NCI-H748 treated with DMSO at 0.1 percent for 48 hours (cell line): Measurements from ENCODE around the gene DCHS2.

Experiments
- DNase-seq: peaks from one replicate; lab custom pipeline; 2025; lab: John Stamatoyannopoulos, UW

Gene DCHS2

DNA sequence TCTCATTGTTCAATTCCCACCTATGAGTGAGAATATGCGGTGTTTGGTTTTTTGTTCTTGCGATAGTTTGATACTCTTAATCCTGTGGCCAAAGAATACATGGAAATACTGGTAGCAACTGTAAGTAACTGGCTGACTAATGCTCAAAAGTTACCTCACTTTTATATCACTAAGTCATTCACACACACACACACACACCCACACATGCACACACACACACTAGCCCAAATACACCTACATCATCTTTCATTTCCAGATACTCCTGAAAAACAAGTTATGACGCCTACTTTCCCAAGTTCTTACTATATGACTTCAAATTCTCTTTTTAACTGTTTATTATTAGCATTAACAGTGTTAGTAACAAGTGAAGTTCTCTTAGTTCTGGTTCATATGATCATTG is 101.3 kb downstream of the DCHS2 start:
- DNase-seq: no peak

DNA sequence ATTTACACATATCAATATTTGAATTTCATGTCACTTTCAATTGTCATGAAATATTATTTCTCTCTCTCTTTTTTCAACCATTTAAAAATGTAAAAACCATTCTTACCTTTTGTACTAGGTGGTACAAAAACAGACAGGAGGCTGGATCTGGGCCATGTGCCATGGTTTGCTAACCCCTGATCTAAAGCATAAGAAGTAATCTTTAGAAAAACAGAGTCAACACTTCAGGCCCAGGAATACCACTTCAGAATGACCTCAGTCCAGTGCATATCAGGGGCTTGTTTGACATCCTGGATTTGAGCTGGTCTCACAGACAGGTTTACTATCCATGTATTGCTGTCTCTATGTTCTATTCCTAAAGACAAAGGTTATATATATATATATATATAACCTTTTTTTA is 102.5 kb downstream of the DCHS2 start:
- no peak for DNase-seq

DNA sequence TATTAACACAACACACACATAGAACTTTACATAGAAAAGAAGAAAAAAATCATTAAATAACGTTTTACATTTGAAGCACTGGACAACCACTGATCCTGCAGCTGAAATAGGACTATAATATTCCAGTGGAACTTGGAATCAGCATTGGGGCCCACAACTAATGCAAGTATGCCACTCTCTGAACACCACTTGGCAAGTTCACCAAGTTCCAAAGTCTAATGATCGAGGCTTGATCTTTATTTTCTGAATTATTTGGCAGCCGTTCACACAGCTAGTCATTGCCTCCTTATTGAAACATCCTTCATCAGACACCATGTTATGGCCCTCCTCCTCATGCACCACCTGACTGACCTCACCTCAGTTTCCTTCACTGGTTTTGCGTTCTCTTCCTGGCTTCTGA is 107.6 kb downstream of the DCHS2 start:
- DNase-seq: no peak

DNA sequence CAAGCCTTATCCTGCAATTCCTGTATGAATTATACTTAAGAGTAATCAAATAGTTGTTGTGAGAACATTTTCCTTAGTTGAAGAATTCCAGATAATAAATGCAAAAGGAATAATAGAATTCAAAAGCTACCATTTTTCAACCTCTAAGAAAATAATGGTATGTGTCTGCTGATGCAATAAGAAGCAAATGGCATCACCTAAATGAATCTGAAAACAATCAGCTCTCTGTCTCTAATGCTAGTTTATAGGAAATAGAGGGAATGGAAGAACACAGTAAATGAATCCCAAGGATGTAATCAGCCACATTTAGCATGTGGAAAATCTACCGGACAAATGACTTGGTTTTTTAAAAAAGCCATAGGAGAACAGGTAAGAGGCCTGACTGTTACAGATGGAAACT is 115.1 kb downstream of the DCHS2 start:
- no peak for DNase-seq

DNA sequence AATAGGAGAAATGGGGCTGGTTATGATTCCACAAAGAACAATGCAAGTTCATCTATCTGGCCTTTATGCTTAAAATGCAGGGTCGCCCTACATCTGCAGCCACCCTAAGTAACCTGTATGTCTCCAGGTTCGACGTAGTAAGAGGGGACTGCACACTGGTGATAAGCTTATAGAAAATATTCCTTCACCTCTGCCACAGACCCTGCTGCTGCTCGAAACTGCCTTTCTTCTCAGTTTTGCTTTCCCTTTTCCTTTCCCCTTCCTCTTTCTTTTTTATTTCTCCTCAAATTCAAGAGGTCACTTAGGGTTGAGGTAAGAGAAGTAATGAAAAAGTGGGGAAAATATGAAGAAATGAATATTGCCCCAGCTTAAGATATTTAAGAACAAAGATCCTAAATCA is 123.5 kb downstream of the DCHS2 start:
- no peak for DNase-seq

DNA sequence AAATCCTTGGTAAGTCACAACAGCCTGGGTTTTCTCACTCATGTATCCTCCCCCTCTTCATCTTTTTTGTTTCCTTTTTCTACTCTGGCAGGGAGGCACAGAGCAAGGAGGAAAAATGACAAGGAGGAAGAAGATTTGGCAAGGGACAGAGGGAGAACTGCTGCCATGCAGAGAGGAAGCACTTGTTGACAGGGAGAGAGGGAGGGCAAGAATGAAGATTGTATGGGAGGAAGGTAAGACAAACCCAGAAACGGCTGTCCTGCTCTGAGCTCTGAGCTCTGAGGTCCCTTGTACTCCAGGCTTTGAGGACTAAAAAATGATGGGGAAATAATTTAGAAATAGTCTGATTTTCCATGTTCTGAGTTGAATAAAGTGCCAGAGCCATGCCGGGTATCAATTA is 123.9 kb downstream of the DCHS2 start:
- DNase-seq: no peak

DNA sequence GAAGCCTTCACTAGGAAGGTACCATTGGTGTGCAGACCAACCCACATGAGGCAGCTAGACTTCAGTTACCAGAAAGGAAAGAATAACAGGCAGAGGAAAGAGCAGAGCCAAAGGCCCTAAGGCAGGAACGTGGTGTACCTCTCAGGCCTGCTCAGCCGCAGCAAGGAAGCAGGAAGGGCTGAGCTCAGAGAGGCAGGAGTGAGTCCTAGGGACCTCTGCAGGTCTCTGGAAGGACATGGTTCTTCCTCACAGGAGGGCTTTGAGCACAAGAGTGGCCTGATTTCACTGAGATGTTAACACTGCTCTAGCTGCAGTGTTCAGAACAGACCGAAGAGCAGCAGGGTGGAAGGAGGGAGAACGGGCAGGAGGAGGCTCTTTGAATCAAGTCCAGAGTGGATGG is 124.6 kb downstream of the DCHS2 start:
- DNase-seq: no peak

DNA sequence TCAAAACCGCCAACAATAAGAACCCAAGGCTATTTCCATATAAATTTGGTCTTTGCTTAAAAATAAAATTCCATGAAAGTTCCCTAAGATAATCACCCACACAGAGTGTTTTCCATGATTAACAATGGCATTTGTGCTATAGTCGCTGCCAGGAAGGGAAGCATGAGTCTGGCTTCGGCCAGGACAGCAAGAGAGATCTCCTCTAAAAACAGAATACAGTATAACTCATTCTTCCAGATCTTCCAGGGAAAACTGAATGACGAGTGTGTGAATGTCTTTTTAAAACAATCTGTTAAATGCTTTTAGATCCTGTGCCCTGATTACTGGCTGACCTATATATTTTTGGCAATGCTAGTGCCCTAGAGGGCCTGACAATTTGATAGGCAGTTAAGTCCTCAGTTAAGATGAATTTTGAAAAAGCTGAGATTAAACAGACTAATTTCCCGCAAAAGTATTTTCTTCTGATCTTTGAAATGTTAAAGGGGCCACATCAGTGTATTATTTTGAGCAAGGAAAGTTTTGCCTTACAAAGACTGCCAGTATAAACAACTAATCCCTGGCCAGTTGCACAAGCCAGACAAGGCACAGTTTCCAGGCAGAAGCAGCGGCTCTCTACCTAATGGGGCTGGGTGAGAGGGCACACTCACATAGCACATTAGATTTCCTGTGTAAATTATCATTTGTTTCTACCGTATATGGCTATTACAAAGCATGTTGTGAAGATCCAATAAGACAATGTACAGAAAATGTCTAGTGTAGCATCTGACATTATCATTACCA is 127.3 kb downstream of the DCHS2 start:
- DNase-seq: no peak

DNA sequence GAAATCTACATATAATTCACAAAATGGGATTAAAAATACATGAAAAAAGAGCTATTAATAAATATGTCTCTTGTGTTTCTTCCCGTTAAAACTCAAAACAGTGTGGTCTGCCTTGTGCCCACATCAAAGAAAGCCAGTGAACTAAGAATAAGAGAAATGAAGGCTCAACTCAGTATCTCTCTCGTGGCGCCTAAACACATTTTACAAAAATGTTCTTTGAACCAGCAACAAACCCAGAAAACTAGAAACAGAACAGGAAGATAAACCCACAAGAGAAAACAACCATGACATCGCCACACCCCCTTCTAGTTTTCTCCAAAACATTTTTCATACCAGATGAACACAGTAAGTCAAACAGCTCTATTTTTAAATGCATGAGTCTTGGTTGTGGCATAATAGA is 130.1 kb downstream of the DCHS2 start:
- no peak for DNase-seq

DNA sequence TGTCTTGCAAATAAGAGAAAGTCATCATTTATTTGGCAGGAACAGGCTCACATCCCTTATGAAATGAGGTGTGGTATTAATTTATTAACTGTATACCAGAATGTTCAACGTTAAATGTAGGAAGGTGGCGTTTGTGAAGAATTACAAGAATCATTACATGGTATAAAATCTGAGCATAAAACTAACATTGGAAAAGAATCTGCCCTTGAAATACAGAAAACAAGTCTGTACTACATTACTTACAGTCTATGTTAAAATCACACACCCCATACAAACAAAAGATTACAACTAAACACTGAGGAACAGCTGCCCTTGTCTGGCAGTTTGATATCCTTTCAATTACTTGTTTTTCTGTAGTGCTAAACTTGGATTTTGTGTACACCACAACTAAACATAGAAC is 131.1 kb downstream of the DCHS2 start:
- no peak for DNase-seq

DNA sequence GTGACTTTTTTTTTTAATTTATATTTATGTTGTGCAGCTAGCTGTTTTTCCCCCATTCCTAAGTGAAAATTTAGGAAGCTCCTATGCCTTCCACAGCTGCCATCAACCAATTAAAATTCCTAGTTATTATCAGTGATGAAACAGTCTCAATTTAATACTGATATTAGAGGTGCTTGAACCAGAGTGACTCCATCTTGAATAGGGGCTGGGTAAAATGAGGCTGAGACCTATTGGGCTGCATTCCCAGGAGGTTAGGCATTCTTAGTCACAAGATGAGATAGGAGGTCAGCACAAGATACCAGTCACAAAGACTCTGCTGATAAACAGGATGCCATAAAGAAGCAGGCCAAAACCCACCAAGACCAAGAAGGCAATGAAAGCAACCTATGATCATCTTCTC is 136.7 kb downstream of the DCHS2 start:
- DNase-seq: no peak

DNA sequence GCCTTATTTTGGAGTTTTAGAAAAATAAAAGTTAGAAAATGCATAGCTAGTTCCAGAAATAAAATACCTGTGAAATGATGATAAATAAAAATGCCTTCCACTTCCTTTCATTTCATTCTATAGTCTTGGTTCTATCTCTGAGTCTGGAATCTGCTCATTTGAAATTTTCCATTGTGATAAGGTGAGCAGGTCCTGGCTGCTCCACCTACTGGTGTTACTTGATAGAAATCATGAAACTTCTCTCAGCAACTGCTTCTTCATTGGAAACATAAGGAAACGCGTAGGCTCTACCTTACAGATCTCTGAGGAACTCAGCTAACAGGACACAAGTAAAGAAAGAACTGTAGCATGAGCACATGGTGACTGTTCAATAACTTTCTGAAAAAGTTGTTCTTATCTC is 141.8 kb downstream of the DCHS2 start:
- no peak for DNase-seq

DNA sequence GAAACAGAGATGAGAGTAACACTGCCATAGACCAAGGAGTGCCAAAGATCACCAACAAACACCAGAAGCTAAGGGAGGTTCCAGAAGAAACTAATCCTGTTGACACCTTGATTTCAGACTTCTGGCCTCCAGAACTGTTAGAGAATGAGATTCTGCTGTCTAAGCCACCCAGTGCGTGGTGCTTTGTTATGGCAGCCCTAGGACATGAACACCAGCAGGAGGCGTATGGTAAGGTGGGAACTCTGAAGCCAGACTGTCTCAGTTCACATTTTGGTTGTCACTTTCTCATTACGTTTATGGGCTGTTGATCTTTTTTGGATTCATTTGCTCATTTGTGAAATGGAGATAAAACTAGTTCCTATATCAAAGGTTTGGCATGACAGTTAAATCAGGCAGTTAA is 142.9 kb downstream of the DCHS2 start:
- no peak for DNase-seq

DNA sequence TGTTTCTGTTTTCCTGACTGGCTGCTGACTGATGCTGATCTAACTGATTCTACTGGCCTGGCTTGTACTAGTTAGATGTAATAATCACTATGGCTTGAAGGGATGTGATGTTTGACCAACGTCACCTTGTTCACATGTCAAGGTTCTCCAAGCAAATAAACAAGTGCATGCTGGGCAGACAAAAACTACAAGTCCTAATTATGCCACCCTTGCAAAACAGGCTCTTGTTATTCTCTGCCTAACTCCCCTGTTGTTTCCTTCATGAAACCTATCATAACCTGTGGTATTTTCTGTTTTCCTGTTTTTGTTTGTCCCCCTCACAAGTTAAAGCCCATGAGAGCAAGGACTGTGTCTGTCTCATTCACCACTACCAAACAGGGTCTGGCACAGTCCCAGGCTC is 146.2 kb downstream of the DCHS2 start:
- no peak for DNase-seq

DNA sequence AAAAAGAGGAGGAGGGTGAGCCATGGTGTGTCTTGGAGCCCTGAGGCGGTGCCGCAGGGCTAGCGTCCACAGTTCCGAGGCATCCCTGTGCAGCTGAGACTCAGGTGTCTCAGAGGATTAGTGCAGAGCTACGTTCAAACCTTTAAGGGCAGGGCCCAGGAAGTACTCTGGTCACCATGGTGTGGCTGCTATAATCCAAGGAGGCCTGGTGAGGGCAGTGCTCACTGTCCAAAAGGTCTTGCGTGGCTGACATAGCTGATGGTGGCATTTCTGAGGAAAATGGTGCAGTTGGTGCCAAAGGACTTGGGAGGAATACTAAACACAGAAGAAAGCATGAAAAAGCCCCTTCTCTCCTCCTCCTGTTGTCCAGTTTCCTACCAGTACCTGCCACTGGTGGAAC is 146.9 kb downstream of the DCHS2 start:
- DNase-seq: no peak

DNA sequence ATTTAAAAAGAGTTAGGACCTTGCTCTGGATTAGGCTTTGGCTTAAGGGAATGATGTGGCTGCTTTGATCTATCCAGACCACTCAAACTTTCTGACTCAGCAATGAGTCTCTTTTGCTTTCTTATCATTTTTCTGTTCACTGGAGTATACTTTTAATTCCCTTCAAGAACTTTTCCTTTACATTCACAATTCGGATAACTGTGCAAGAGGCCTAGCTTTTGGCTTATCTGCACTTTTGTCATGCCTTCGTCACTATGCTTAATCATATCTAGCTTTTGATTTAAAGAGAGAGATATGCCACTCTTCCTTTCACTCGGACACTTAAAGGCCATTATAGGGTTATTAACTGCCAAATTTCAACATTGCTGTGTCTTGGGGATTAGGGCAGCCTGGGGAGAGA is 147.9 kb downstream of the DCHS2 start:
- DNase-seq: no peak

DNA sequence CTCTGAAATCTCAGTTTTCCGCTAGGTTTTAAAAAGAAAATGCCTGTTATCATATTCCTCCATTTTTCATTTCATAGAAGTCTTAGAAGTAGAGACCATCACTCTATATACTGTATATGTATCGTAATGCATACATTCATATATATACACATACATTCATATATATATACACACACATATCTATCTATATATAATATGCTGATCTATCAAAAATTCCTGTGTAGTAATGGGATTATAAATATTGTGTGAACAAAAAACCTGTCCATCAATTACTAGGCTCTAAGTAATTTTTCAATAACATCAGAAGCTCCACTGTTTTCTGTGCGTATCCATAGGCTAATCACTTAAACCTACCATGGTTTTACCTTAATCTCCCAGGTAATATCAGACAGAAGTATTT is 150.2 kb downstream of the DCHS2 start:
- DNase-seq: no peak

DNA sequence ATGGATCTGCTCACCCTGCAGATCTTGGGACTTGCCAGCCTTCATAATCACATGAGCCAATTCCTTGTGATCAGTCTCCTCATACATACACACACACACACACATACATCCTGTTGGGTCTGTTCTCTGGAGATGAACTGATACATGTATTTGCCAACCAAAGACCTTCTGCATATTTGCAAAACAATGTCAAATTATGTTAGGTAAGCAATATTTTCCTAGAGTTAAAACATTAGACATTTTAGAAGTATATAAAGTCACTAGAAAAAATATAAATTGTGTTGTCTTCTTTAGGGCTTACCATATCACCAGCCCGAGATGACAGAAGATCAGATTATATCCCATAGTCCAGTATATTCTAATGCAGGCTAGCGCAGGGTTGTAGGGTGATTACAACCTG is 156.0 kb downstream of the DCHS2 start:
- DNase-seq: no peak

DNA sequence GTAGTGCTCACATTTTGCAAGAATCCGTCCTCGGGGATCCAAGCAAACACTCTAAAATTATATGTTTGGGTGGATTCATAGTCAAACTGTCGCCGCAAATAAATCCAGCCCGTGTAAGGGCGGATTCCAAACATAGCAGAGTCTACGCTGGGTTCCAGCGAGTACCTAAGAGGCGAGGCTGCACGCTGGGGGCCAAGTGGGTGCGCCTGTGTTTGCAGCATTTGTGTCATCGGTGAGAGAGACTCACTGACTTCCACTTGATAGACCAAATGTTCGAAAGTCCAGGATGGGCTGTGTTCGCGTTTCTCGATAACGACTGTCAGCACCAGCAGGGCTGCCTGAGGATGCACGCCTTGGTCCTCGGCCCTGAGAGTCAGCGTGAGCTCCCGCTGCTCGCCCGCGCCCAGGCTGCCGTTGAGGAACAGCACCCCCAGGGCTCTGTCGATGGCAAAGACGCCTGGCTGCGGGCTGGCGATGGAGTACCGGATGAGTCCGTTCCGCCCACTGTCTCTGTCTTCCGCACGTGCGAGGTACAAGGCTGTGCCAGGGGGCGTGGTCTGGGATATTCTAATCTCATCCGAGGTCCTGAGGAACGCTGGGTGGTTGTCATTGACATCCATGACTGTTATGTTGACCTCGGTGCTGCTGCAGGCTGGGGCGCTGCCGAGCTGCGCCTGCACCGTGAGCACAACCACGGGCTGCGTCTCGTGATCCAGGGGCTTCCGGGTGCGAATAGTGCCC is 158.7 kb downstream of the DCHS2 start:
- DNase-seq: no peak

DNA sequence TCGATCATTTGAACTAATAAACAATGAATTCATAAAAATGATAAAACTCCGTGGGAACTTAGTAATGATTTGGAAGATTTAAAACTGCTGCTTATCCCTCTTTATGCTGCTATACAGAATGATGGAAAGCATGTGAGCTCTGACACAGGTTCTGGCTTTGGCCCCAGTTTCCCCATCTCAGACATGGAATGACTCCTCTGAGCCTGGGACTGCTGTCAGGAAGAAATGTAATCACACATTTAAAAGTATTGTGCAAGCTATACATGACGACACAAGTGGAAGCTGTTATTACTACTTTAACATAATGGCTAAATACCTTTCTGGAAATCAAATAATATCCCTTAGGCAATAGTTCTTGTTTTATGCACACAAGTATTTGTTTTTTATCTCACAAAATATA is 161.7 kb downstream of the DCHS2 start:
- no peak for DNase-seq

DNA sequence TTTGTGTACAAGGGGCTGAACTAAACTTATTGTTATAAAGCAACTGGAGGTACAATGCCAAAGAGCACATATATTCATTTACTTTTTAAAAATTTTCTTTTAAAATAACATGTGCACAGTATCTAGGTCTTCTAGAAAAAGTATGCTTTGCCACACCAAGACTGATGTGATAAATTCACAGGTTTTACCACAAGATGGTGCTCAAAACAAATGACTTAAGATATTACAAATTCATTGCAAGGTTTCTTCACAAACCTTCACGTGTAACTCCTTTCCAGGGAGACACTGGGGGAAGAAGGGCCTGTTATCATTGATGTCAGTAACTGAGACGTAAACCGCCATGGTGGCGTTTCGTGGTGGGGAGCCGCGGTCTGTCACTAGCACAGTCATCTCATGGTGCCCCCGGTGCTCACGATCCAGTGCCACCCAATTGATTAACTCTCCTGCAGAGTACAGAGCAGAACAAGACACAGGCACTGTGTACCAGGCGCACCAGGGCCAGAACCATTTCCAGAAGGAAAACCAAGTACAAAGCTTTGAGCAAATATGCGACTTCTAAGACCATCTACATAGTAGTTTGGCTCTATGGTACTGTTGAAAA is 162.2 kb downstream of the DCHS2 start:
- no peak for DNase-seq

DNA sequence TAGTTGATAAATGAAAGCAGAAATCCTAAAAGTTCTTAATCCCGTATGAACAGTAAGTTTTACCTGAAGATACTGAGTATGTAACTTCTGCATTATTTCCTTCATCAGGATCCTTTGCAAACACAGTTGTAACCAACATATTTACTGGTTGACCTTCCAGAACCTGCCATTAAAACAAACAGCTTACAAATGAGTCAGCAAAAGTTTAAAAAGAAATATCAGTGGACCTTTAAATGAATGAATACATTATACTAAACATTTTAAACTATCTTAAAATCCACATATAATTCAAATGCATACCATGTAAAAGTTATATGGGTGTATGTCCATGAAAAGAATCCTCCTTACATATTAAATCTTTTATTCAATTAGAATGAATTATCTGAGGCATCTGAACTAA is 163.6 kb downstream of the DCHS2 start:
- DNase-seq: no peak

DNA sequence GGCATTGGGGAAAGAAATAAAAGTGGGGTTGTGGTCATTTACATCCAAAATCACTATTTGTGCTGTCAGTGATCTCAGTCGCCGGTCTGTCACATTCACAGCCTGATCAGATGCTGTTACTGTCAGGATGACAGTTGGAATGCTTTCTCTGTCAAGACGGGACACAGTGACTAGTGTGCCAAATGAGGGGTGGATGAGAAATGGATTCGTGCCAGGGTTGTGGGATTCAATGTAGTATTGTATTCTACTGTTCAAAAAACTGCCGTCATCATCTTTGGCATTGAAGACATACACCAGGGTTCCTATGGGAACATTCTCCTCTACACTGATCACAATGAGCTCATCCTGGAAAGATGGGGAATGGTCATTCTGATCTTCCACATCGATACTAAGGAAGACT is 171.1 kb downstream of the DCHS2 start:
- DNase-seq: no peak

DNA sequence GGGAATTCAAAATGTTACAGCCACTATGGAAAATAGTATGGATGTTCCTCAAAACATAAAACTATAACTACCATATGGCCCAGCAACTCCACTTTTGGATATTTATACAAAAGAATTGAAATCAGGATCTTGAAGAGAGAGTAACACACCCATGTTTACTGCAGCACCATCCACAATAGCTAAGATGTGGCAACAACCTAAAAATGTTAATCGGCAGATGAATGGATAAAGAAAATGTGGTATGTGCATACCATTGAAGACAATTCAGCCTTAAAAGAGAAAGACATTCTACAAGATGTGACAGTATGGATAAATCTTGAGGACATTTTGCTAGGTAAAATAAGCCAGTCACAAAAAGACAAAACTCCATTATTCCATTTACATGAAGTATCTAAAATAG is 171.9 kb downstream of the DCHS2 start:
- DNase-seq: no peak
